GM20000 (cell line): Measurements from ENCODE around the gene IL1R2.
"Not testable (repeated sequence)": the region's sequence is repeated elsewhere in the genome, so short reads cannot be mapped to it uniquely, and the experiment has no call there.

Experiments
- DNase-seq: peaks from one replicate; pipeline ENCODE4 v3.0.0; 2012; ENCODE audit warnings: low spot score
- CTCF ChIP-seq: IDR thresholded peaks from 2 replicates; pipeline ENCODE4 v1.5.1; 2012; ENCODE audit warnings: mild to moderate bottlenecking, control low read depth; ENCODE audit errors: extremely low read depth, missing control alignments

Gene IL1R2

GRCh38 chr2:102063487-102063911 lies 71.7 kb downstream of the IL1R2 start:
- DNase-seq, result no peak
- no peak for TF ChIP-seq CTCF

- TF ChIP-seq CTCF, result no peak
- no peak for DNase-seq
Measured at GRCh38 chr2:102063941-102064678, 72.3 kb downstream of the IL1R2 start.

GRCh38 chr2:102064679-102065674 lies 73.2 kb downstream of the IL1R2 start:
- no peak for DNase-seq
- no peak for TF ChIP-seq CTCF

GRCh38 chr2:102065675-102066252 lies 74.0 kb downstream of the IL1R2 start:
- no peak for DNase-seq
- no peak for TF ChIP-seq CTCF

DNA sequence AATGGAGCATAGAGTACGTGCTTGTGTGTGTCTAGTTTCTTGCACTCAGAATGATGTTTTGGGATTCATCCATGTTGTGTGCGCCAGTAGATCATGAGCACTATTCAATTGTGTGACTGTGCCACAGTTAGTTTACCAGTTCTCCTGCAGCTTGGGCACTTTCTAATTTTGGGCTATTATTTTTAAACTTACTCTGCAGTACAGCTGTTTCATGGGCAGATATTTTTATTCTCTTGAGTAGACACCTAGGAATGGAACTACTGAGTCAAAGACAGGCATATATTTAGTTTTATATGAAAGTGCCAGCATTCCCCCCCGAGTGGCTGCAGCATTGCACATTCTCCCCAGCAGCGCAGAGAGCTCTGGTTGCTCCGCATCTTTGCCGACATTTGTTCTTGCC lies 74.8 kb downstream of the IL1R2 start:
- DNase-seq, result no peak
- TF ChIP-seq CTCF, result no peak

GRCh38 chr2:102068126-102068525 lies 76.4 kb downstream of the IL1R2 start:
- not testable (repeated sequence) for DNase-seq

- no peak for DNase-seq
- TF ChIP-seq CTCF, result no peak
Measured at GRCh38 chr2:102069311-102069974, 77.7 kb downstream of the IL1R2 start.
